Osteoblast (primary cell): ENCODE measurements around the gene HAGHL. TPM values are rescaled to one million over a fixed set of nuclear protein-coding genes. Genes with fewer than 3 reads are reported as not detected.
"Not testable (repeated sequence)": the region's sequence is repeated elsewhere in the genome, so short reads cannot be mapped to it uniquely, and the experiment has no call there.

ENCODE experiments used
- DNase-seq: peaks from one replicate; pipeline ENCODE4 v3.0.0; 2011; ENCODE audit warnings: low spot score, mixed read lengths; ENCODE audit not compliant: insufficient read length; ENCODE audit errors: missing footprints
- H2AFZ ChIP-seq: 2 replicates; pipeline ENCODE4 v1.6.0; 2011; ENCODE audit warnings: mild to moderate bottlenecking, low read length
- H3K27ac ChIP-seq: 2 replicates; pipeline ENCODE4 v1.5.1; 2011; ENCODE audit warnings: mild to moderate bottlenecking, low read depth, low read length, moderate library complexity
- H3K27me3 ChIP-seq: 2 replicates; pipeline ENCODE4 v1.6.0; 2012; ENCODE audit warnings: mild to moderate bottlenecking, control low read depth, inconsistent platforms, low read length, moderate library complexity; ENCODE audit not compliant: insufficient read depth
- H3K36me3 ChIP-seq: 2 replicates; pipeline ENCODE4 v1.5.1; 2011; ENCODE audit warnings: mild to moderate bottlenecking, low read length, control low read depth, moderate library complexity; ENCODE audit not compliant: insufficient read depth
- H3K4me1 ChIP-seq: 2 replicates; pipeline ENCODE4 v1.5.1; 2011; ENCODE audit warnings: mild to moderate bottlenecking, low read length, control low read depth, moderate library complexity; ENCODE audit not compliant: insufficient read depth
- H3K4me2 ChIP-seq: 2 replicates; pipeline ENCODE4 v1.6.0; 2011; ENCODE audit warnings: mild to moderate bottlenecking, low read length; ENCODE audit not compliant: insufficient read depth
- H3K4me3 ChIP-seq: fragments of 200-600 bp; sonication (generic); 3 replicates; pipeline ENCODE4 v1.5.1; 2012; ENCODE audit warnings: mild to moderate bottlenecking, low read length, inconsistent platforms; ENCODE audit not compliant: insufficient read depth
- H3K79me2 ChIP-seq: 2 replicates; pipeline ENCODE4 v1.6.0; 2012; ENCODE audit warnings: mild to moderate bottlenecking, low read length, control low read depth, inconsistent platforms; ENCODE audit not compliant: insufficient read depth
- H3K9me3 ChIP-seq: 2 replicates; pipeline ENCODE4 v1.5.1; 2011; ENCODE audit warnings: low read depth, low read length, control low read depth
- H4K20me1 ChIP-seq: 2 replicates; pipeline ENCODE4 v1.6.0; 2012; ENCODE audit warnings: mild to moderate bottlenecking, low read length, control low read depth; ENCODE audit not compliant: insufficient read depth
- CTCF ChIP-seq: IDR thresholded peaks from 2 replicates; pipeline ENCODE4 v1.5.1; 2011; ENCODE audit warnings: mild to moderate bottlenecking, low read depth, low read length, moderate library complexity; ENCODE audit errors: extremely low read depth
- total RNA-seq: library from RNA; depleted of rRNA; stranded (reverse); fragments of >200 nt; gene quantifications from 2 replicates; pipeline ENCODE4 v1.2.3, GENCODE V29; 2012

The HAGHL gene
- total RNA-seq, 1 donor = 16.3 TPM

DNA sequence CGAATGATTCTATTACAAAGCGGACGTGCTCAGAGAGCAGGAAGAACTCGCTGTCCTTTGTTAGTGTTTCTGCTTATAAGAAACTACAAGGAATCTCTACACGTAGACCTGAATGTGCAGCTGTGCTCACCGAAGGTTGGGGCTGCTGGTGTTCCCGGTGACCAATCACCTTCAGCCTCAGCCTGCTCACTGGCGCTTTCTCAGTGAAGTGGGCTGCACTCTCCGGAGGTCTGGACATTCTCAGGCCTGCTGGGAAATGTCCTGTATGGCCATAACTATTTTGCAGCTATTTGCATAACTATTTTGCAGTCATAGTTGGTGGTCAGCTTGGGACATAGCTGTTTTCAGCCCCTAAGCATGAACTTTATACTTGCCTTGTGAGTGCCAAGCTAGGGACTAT, 23.6 kb downstream of the HAGHL start:
- Histone ChIP-seq H4K20me1 (no peaks in the 10 kb centered on the region), H3K36me3 (no peaks in the 10 kb centered on the region), H3K79me2 (no peaks in the 10 kb centered on the region), H3K4me1 (no peaks in the 10 kb centered on the region), H3K4me3 (no peak overlapping the region), H2AFZ (no peak overlapping the region), H3K27ac (no peak overlapping the region), H3K27me3 (peaks cover 12% of the 10 kb centered on the region), H3K9me3 (no peaks in the 10 kb centered on the region), H3K4me2 (no peak overlapping the region)
- no peak for DNase-seq
- no peak for TF ChIP-seq CTCF

DNA sequence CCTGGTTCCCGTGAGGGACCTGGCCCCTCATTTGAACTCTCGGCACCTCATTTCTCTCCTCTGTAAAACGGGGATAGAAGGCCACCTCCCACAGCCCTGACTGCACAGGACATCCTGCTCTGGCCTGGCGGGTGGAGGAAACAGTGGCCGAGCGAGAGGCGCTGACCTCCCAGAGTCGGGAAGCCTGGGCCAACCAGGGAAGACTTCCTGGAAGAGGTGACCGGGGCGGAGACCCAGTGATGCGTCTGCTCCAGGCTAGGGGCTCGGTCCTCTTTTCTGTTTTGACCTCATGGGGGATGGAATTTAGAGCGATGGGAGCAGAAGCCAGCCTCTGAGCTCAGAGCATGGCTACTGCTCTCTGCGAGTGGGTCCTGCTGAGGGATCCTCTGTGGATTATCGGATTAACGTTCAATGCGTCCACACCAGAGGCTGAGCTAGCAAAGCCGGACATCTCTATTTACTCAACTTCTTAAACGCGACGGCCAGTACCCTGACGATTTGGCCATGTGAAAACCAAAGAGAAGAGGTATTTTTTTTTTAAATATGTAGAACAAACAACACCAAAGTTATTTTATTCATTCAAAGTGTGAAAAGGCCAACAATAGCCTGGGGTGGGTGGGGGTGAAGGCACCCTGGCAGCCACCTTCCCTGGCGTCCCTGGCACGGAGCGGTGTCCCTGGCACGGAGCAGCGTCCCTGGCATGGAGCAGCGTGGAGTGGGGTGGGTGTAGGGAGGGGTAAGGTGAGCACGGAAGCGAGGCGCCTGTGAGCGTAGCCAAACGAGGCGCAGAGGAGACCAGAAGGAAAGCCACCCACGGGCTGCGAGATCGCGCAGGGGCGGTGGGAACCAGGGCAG, 24.5 kb downstream of the HAGHL start:
- Histone ChIP-seq H3K9me3 (no peaks in the 10 kb centered on the region), H3K36me3 (no peaks in the 10 kb centered on the region), H4K20me1 (no peaks in the 10 kb centered on the region), H3K4me3 (no peak overlapping the region), H3K27ac (no peak overlapping the region), H2AFZ (no peak overlapping the region), H3K4me1 (no peaks in the 10 kb centered on the region), H3K4me2 (no peak overlapping the region), H3K27me3 (peaks cover 12% of the 10 kb centered on the region), H3K79me2 (no peaks in the 10 kb centered on the region)
- no peak for TF ChIP-seq CTCF
- DNase-seq = no peak

DNA sequence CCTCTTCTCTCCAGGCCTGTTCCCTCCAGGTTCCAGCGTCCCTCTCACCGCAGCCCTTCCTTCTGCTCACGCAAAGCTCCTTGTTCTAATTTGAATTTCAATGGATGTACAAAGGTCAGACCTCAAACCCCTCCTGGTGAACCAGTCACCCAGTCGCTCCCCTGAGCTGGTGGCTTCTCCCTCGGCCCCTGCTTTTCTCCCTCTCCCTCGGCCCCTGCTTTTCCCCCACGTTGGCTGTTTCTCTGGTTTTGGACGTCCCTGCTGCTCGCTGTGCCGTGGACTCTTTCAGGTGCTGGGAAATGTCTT, 25.1 kb downstream of the HAGHL start:
- no peaks in the 10 kb centered on the region for H3K79me2 ChIP-seq
- no peak for TF ChIP-seq CTCF
- H3K4me1 ChIP-seq = no peaks in the 10 kb centered on the region
- no peak overlapping the region for H3K4me3 ChIP-seq
- no peaks in the 10 kb centered on the region for H4K20me1 ChIP-seq
- peaks cover 12% of the 10 kb centered on the region for H3K27me3 ChIP-seq
- no peak overlapping the region for H3K27ac ChIP-seq
- no peaks in the 10 kb centered on the region for H3K9me3 ChIP-seq
- H2AFZ ChIP-seq = no peak overlapping the region
- H3K36me3 ChIP-seq = no peaks in the 10 kb centered on the region
- DNase-seq = no peak
- H3K4me2 ChIP-seq = no peak overlapping the region

- not testable (repeated sequence) for H4K20me1 ChIP-seq, DNase-seq, H3K4me2 ChIP-seq, H3K4me3 ChIP-seq, H3K4me1 ChIP-seq, H2AFZ ChIP-seq, H3K27ac ChIP-seq, H3K9me3 ChIP-seq, H3K79me2 ChIP-seq, H3K36me3 ChIP-seq
- H3K27me3 ChIP-seq = peaks cover 12% of the 10 kb centered on the region
These were observed 27.3 kb downstream of the HAGHL start for GRCh38 chr16:754121-754607.
